Peyer's patch (tissue), 4 donors: ENCODE measurements around the gene TUBGCP3.

ENCODE experiments used
- CTCF ChIP-seq, 6 experiments: fragments of 450-650 bp in 4 of 6; fragments of 200-600 bp in 2 of 6; sonication (generic) in 1 of 6; IDR thresholded peaks; one replicate each; pipeline ENCODE4 v1.5.1; 2017 to 2019; ENCODE audit warnings: antibody characterized with exemption in 6 of 6, mild to moderate bottlenecking in 3 of 6, moderate library complexity in 1 of 6
- POLR2A ChIP-seq, 2 donors: fragments of 450-650 bp; IDR thresholded peaks; one replicate each; pipeline ENCODE4 v1.5.1; 2017; ENCODE audit warnings: antibody characterized with exemption in 2 of 2, mild to moderate bottlenecking in 2 of 2, moderate library complexity in 2 of 2

- TF ChIP-seq CTCF (IDR thresholded peaks at IDR 0.05), result no peak
- TF ChIP-seq POLR2A (IDR thresholded peaks at IDR 0.05), result no peak
Measured at GRCh38 chr13:112562254-112562653, 25.7 kb downstream of the TUBGCP3 start.
